Measurements from ENCODE around the gene LAGE3.
A peak's percentile ranks its signal among the peaks of the same experiment; 100 is the strongest.

The LAGE3 gene, protein sequence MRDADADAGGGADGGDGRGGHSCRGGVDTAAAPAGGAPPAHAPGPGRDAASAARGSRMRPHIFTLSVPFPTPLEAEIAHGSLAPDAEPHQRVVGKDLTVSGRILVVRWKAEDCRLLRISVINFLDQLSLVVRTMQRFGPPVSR

DNA sequence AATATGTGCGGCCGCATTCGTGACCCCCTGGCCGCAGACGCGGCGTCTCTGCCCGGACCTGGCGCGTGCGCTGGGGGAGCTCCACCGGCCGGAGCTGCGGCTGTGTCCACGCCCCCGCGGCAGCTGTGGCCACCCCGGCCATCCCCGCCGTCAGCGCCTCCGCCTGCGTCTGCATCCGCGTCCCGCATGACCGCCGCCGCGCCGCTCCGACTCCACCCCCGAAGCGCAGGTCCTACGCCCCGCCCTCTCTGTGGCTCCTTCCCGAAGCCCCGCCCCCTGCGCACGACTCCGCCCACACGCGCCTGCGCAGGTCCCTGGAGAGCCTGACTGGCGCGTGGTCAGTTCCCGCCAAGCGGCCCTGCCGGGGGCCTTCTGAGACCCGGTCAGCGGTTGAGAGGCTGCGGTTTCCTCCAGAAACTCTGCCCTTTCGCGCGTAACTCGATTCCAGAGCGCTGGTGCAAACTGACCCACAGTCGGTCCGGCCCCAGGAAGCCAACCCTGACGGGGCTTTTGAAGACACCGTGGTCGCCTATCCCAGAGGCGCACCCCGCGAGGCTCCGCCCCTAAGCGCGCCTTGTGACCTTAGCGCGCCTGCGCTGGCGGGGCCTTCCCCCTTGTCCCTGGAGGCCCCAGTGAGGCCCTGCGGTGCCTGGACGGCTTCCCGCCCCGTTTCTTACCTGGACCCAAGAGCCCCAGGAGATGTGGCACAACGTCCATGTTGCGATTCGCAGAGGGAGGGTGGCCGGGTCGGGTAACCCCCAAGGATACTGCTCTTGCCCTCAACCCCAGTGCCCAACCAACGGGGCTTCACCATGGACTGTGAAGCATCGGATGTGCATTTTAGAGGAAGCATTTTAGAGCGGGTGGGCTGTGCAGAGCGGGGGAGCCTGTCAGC is at the start of gene LAGE3:
Gene LAGE3, minus strand, starts transcription at position 554 of the 895 bp plus-strand sequence. Its CDS starts 366 bp downstream, at position 188.
- peak; percentile 81 for DNase-seq (ENCODE audit: low read depth)

DNA sequence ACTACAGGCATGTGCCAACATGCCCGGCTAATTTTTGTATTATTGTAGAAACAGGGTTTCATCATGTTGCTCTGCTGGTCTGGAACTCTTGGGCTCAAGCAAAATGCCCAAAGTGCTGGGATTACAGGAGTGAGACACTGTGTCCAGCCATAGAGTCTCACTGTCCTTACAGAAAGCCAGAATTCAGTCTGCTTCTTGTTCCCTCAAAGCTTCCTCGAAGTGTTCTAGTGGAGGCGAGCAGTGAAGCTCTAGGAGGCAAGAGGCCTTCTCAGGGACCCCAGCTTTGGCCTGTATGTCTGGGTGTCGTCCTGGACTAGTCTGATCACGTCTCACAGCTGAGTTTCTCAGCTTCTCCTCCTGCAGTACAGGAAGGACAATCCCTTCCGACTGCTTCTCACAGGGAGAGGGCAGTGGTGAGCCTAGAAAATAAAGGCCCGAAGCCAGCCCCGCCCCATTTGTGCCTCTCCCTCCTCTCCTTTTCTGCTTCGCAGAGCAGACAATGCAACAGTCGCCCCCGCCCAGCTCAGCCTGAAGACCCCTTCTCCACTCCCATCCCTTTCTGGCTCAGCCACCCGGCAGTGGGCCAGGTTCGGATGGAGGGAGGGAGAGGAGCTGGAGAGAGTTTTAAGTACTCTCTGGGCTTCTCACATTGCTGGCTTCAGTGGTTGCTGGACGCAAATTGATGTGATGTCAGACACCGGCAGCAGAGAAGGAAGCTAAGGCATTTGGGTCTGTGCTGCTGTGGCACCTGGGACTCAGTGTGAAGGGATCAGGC is 48.0 kb upstream of the LAGE3 start:
- DNase-seq (ENCODE audit: low read depth) = peak; percentile 21

DNA sequence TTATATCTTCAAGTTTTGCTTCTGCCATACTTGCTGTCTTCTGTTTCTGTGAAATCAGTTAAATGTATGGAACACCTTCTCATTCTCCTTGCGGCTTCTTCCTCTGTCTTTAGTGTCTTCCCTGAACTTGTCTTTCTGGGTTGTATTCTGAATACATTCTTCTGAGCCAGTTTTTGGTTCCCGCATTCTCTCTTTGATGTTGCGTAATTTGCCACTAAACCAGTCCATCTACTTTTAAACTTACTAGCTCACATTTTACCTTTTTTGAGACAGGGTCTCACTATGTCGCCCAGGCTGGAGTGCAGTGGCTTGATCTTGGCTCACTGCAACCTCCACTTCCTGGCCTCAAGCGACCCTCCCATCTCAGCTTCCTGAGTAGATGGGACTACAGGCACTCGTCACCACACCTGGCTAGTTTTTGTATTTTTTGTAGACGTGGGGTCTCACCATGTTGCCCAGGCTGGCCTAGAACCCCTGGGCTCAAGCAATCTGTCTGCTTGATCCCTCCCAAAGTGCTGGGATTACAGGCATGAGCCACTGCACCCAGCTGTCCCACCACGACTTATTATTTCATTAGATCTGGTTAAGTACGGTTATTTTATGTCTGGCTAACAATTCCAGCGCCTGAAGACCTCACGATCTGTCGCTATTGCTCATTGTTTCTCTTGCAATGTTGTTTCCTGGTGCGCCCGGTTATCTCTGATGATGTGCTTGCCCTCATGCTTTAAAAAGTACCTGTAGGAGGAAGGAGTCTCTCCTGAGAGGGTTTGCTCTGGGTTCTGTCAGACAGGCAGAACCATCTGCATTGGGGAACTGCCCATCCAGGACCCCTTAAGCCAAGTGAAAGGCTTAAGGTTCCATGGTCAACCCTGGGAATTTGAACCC is 46.8 kb upstream of the LAGE3 start:
- DNase-seq (ENCODE audit: low read depth) = no peak

DNA sequence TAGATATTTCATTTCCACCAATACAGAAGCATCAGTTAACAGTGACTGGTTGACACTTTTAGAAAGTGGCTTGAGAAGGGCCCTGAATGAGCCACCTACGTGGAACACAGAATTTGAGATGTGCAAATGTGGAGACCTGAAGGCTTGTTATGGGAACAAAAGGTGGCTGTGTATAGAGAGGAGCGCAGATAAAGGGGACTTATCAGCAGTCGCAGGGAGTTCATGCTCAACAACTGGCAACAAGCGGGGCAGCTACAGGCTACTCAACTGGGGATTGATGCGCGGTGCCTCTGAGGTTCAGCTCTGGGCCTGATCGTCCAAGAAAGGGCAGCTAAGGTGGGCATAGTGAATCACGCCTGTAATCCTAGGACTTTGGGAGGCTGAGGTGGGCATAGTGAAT is 40.3 kb upstream of the LAGE3 start:
- no peak for DNase-seq (ENCODE audit: low read depth)

DNA sequence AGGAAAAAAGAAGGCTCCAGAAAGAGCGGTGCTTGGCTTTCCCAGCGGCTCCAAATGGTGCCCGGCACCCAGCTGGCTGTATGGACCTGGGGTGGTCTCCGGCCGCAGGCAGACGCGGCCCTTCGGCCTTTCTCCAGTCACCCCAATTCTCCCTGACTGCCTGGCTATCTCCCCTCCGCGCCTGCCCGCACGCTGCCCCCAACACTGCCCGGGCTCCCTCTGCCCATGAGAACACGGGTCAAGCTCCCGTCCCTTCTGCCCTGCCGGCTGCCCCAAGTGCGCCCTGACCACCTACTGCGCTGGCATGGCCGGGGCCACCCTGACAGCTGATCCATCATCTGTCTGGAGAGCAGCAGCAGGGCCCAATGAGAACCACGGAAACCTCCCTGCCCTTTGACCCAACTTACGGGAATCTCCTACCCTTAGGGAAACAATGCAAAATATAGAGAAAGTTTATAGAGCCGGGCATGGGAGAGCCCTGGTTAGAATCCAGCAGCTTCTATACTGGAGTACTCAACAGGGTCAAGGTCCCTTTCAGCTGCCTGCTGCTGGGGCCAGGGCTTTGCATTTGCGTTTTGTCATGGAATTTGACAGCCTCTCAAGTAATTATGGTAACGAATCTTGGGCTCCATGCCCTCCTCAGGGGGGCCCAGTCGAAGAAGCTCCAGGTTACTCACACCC is 38.2 kb upstream of the LAGE3 start:
- no peak for DNase-seq (ENCODE audit: low read depth)

DNA sequence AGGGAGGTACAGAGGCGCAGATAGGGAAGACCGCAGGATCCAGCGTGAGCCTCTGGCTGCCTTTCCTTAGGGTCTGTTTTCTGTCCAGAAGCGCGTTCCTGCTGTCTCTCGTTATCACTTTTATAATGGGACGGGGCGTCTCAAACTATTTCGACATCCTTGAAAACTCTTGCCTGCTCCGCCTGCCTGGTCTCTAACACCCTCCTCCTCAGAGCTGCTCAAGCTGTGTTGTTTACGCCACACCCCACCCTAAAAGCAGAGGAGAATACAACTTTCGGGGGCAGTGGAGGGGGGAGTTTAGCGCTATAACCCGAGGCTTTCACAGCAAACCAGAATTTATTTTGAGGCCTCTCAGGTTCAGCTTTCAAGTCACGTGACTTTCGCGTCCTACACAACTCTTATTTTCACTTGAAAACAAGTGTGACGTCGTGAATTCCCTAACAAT is 37.6 kb upstream of the LAGE3 start:
- no peak for DNase-seq (ENCODE audit: low read depth)

DNA sequence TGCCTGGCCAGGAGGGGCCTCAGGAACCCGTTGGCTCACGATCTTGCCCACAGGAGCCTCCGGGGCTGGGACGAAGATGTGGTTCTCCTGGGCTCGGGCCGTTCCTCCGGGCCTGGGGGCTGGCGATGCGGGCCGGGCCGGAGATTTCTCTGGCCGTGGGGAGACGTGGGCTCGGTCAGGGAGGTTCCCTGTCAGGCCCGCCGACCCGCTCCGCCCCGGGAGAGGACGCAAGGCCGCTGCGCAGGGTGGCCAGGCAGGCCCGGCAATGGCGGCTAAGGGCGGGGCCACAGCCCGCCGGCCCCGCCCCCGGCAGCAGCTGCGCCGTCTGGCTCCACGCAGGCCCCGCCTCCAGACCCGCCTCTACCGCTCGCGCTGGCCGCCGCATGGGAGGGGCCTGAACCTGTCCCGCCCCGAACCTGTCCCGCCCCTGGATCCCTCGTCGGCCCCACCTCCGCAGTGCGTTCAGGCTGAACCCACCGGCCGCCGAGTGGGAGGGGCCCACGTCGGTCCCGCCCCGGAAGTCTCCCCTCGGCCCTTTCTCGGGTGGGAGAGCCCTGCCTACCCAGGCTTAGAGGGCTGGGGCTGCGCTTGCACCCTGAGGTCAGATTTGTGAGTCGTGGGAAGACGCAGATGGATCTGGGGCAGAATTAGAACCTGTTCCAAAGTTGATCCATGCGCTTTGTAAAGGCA is 37.0 kb upstream of the LAGE3 start, which contains the start of gene FAM3A:
Gene FAM3A, minus strand, starts transcription at position 267 of the 690 bp plus-strand sequence. CDS start 460 bp downstream, outside the sequence.
- DNase-seq (ENCODE audit: low read depth) = peak; percentile 84

DNA sequence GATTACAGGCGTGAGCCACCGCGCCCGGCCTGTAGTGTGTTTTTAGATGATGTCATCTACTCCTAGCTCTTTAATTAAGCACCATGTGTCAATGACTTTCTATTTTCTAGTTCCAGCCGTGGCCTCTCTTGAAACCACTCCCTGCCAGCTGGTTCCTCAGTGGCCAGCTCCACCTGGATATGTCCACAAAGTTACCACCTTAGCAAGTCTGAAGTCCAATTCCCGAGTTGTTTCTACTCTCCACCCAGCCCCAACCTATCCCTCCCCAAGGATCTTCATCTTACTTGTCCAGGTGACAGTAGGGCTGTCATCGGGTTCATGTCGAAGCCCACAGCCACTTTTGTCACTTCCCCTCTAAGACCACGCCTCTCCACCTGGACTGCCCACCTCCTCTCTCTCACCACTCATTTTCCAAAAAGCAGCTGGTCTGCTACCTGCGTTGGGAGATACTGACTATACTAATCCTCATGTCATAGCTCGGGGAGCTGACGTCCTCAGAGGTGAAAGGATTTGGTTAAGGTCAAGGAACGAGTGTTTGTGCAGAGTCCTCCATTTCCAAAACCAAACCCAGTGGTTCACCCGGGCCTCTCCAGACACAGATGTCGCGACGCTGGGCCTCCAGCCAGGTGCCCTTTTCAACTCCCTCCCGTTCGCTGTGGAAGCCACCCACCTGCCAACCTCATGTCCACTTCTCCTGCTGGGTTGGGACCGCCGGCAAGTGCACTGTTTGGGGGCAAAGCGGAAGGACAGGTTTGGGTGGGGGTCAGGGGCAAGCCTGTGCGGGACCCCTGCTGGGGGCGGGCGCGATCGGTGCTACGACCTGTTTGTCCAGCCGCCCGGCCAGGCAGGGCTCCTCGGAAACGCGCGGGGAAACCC is 36.2 kb upstream of the LAGE3 start:
- no peak for DNase-seq (ENCODE audit: low read depth)

DNA sequence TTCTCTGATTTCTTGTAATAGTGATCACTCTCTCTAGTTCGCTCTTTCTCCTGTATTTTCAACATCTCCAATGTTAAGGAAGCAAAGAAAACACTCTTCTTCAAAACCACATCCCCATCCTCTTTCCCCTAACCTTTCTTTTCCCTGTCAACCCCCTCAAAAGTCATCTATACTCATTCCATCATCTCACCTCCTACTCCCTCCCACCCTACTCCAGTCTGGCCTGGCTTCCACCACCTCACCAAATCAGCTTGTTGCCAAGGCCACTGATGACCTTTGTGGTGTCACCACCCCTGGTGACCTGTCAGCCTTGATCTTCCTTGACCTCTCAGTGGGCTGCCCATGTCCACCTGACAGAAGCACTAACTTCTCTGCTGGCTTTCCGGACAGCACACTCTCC is 34.6 kb upstream of the LAGE3 start:
- no peak for DNase-seq (ENCODE audit: low read depth)

DNA sequence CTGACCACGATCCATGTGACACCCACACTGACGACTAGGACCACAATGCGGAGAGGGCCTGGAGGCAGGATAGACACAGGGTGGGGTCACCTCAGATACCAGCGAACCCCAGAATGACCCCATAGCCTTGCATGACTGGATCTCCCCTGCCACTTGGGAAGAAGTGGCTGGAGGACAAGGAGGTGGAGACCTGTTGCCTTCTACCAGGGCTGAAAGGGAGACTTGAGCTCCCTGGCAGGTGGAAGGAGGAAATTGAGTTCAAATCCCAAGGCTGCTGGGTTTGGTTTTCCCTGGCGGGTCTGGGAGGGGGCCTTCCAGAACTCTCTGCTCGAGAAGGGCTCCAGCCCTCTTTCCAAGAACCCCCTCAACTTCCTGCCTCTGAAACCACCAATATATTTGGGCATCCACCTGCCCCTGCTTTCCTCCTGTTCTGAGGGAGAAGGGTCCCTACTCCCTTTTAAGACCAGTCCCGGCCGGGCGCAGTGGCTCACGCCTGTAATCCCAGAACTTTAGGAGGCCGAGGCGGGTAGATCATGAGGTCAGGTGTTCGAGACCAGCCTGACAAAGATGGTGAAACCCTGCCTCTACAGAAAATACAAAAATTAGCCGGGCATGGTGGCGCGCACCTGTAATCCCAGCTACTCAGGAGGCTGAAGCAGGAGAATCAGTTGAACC is 33.9 kb upstream of the LAGE3 start:
- no peak for DNase-seq (ENCODE audit: low read depth)

DNA sequence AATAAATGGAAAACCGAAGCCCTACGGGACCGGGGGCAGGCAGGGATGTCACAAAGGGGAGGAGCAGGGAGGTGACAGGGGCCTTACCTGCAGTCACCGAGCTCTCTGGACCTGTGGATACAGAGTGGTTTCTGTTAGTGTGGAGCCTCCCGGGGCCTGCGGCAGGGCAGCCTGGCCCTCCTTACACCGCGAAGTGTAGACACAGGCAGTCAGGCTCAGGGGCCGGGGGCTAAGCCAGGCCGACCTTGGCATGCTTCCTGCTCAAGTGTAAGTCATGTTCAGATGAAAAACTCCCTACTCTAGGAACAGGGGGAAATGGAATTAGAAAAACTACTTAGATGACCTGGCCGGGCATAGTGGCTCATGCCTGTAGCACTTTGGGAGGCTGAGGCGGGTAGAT is 32.7 kb upstream of the LAGE3 start:
- no peak for DNase-seq (ENCODE audit: low read depth)

DNA sequence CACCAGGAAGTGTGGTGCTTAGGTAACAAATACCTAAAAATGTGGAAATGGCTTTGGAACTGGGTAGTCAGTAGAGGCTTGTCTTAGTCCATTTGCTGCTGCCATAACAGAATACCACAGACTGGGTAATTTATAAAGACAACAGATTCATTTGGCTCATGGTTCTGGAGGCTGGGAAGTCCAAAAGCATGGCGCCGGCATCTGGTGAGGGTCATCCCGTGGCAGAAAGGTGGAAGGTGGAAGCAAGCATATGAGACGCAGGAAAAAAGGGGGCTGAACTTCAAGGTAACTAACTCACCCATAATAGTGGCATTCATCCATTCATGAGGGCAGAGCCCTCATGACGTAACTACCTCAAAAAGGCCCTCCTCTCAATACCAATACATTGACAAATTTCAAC is 30.4 kb upstream of the LAGE3 start:
- no peak for DNase-seq (ENCODE audit: low read depth)

DNA sequence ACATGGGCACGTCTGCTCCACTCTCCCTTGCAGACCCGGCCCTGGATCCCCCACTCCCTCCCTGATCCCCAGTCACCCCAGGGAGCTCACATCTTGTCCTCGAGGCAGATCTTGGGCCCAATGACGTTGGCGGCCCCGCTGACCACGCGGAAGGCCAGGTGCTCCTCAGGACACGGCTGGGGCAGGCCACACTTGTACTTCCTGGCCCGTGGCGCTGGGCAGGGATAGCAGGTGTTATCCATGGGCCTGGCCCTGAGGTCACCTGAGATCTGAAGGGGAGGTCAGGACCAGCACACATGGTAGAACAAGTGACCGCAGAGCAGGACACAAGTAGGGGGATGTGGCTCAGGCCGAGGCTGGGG is 29.3 kb upstream of the LAGE3 start:
- no peak for DNase-seq (ENCODE audit: low read depth)

DNA sequence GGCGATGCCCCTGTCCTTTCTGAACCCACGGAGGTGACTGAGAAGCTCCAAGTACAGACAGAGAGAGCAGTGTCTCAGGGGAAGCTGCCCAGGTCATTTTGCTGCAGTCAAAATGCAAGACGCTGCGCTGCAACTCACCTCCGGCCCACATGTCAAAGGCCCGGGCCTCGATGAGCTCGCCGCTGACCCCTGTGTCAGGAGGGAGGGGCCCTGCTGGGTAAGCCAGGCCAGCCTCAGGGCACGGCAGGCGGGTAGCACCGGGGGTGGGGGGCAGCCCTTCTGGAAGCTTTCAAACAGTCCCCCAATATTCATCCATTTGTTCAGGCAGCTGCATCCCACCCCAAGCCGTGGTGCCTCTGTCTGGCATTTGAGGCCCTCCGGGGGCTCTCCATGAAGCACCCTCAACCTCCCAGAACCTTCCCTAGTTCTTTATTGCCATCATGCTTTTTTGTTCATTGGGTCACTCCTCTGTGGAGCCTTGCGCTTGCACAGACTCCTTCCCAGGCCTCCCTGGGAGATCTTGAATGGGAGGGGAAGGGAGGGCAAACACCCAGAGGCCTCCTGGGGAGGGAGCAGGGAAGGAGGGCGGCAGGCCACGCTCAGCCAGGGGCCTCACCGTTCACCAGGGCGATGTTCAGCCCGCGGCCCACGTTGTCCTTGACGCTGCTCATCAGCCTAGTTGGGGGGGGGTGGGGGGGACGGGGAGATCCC is 28.7 kb upstream of the LAGE3 start:
- no peak for DNase-seq (ENCODE audit: low read depth)

DNA sequence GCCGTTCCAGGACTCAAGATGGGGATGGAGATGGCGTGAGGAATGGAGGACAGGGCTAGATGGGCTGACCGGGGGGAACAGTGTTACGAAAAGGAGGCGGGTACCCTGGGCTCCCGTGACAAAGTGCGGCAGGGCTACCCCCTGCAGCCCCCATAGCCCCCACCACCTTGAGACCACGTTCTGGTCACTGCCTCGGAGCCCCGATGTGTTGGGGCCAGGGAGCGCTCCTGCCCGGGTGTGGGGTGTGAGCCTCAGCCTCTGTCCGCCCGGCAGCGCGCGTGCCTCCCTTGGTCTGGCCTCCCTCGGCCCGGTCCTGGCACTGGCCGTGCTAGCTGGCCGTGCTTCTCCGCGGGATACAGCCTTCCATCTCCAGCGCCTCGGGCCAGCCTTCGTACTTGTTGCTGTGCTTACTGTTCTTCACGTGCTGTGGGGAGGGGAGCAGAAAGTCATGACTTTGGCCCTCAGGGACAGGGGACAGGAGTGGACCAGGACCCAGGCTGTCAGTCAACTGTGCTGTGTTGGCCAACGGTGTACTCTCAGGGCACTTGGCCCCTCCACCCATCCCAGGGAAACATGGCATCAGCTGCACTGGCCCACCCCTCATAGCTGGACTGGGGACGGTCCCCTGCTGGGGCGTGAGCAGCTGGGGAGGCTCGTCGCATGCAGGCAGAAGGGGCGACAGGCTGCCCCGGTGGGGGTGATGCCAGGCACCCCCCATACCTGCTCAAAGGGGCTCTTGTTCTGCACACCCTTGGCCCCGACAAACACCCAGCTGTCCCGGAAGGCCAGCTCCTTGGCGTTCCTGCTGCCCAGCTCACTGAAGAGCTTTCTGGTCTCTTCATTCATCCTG is 27.6 kb upstream of the LAGE3 start:
- DNase-seq (ENCODE audit: low read depth) = no peak

DNA sequence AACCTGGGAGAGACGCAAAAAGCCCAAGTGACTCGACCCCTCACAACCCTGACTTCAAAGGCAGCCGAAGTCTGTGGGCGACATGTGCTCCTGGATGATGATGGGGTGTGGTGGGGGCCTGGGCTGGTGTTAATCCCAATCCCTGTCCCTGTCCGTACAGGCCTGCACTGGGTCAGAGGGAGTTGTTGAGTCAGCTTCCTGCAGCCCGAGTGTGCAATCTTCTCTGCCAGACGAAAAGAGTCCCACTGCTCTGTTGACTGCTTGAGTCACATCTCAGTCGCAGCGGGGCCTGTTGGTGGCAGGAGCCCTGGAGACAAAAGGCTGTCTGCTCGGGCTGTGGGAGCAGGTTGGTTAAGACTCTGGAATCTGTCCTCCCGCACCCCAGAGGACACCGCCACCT is 26.7 kb upstream of the LAGE3 start:
- DNase-seq (ENCODE audit: low read depth) = no peak

DNA sequence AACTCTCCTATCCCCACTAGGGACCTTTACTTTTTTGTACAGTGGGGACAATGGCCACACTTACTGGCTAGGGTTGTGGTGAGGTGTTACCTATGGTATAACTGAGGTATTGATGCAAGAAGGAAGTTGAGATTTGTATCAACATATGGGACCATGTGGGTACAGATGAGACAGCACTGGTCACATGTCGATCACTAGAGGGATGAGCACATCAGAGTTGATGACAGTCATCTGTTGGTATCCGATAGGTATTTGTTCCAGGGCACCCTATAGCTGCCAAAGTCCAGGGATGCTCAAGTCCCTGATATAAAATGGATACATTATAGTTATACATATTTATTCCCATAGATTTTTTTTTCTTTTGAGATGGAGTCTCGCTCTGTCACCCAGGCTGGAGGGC is 23.9 kb upstream of the LAGE3 start:
- no peak for DNase-seq (ENCODE audit: low read depth)
